HG02642 (cell line): ENCODE measurements around the gene PHLDA3.
"Not testable (repeated sequence)": the region's sequence is repeated elsewhere in the genome, so short reads cannot be mapped to it uniquely, and the experiment has no call there.

Experiments
- ATAC-seq: cut with Tn5 transposase; IDR thresholded peaks from one replicate; pipeline ENCODE4 v1.9.1; 2021; ENCODE audit warnings: mild to moderate bottlenecking; ENCODE audit not compliant: unreplicated experiment, poor library complexity

The PHLDA3 gene

DNA sequence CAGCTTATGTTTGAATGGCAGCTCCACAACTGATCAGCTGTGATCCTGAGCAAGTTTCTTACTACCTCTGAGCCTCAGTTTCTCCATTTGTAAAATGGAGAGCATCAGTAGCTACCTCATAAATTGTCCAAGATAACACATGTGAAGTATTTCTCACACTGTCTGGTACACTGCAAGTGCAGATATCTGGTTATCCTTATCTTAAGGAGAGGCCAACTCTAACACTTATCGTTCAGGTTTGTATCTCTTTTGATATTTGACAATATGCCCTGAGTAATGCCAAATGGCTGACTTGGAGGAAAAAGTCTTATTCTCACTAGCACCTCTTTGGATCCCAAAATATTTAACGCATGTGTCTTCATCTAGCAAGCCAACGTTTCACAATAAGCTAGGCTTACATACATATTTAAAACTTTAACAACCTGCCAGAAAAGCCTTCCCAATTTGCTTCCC lies 35.2 kb upstream of the PHLDA3 start:
- ATAC-seq: no peak

DNA sequence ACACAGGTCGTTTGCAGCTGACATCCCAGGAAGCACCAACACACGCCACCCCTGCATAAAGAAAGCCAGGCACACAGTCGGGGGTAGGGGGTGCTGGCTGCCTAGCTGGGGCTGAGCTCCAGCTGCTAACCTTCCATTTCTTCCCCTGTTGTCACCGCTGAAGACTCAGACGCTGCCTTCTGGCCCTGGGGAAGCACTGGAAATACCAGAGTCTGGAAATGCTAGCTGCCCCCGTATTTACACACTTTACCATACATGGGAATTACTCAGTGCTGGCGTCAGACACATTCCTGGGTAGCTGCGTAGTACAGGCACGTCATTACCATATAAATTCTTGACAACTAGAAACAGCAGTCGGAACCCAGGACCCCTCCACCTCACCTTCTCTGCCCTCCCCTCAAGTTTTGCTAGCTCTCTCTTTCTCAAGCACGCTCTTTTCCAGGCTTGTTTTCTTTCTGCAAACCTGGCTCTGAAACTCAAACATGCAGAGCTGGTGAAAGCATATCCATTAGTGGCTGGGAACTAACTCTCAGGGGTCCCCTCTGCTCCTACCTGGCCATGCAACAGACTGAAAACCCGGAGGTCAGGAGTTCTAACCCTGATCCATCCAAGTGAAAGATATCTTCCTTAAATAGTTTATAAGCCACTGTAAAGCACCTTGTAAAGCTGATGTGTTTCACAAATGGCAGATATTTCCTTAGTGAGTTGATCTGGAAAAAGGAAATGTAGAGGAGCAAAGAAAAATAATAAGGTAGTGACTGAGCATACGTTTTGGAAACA lies 34.6 kb upstream of the PHLDA3 start:
- ATAC-seq: no peak

DNA sequence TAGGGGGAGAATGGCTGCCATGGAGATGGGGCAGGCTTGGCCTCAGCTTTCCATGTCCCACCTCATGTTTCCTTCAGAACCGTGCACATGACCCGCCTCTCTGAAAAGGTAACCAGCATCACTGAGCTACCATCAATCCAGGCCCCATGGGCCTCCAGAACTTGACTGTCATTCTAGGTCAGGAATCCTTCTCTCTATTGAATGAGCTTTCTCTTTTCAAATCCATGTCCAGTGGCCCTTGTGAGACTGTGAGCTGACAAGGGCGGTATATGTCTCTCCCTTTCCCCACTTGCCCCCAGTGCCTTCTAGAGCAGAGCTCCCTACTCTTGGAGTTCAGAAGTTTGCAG lies 33.5 kb upstream of the PHLDA3 start:
- ATAC-seq: no peak

DNA sequence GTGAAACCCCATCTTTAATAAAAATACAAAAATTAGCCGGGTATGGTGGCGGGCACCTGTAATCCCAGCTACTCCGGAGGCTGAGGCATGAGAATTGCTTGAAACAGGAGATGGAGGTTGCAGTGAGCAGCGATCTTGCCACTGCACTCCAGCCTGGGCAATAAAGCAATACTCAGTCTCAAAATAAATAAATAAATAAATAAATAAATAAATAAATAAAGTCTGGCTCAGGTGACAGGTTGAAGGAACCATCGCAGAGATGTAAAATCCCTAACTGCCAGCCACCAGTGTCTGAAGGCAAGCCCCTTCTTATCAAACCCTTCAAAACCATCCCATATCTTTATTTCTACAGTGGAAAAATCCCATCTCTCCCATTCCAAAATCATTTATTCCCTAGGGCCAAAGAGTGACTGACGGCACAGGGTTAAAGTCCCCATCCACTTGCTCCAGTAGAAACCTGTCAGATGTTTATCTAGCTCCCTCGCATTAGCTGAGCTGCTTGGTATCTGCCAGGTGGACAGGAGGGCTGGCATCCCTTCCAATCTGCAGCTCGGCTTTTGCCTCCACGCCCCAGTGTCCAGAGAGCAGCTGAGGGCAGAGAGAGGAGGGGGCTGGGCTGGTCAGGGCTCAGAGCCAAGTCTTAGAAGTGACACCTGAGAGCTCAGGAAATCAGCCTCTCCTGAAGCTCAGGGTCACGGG lies 33.0 kb upstream of the PHLDA3 start:
- no peak for ATAC-seq

DNA sequence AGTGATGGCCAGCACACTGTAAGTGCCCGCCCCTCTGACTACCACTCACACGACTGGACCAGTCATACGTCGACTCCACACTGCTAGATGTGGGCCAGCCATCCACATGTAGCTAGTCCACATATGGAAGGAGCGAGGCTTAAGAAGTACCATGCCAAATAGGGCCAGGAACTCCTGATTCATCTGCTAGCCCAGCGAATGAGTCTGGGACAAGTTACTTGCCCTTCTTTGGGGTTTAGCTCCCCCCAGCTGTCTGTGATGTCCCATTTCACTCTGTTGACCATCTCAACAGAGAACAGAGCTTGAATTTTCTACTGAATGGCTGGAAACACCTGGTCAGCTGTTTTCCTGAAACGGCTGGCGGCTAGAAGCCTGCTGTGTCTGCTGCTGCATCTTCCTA lies 32.2 kb upstream of the PHLDA3 start:
- no peak for ATAC-seq

DNA sequence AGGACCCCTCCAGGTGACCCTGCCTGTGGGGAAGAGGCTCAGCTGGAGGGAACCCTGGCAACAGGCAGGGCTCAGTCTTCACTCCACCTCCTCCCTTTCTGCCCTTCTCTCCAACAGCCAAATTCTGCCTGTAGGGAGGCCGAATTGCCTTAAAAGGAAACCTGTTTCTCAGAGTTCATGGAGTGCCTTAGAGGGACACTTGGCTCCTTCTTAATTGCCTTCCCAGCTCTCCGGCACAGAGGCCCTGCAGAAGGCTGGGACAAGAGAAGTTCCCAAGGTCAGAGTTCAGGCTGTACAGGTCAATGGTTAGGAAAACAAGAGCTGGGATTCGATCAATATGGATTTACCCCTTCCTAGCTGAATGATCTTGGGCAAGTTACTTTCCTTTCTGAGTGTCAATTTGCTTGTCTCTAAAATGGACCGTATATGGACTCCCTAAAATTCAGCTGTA lies 31.7 kb upstream of the PHLDA3 start:
- ATAC-seq: no peak

DNA sequence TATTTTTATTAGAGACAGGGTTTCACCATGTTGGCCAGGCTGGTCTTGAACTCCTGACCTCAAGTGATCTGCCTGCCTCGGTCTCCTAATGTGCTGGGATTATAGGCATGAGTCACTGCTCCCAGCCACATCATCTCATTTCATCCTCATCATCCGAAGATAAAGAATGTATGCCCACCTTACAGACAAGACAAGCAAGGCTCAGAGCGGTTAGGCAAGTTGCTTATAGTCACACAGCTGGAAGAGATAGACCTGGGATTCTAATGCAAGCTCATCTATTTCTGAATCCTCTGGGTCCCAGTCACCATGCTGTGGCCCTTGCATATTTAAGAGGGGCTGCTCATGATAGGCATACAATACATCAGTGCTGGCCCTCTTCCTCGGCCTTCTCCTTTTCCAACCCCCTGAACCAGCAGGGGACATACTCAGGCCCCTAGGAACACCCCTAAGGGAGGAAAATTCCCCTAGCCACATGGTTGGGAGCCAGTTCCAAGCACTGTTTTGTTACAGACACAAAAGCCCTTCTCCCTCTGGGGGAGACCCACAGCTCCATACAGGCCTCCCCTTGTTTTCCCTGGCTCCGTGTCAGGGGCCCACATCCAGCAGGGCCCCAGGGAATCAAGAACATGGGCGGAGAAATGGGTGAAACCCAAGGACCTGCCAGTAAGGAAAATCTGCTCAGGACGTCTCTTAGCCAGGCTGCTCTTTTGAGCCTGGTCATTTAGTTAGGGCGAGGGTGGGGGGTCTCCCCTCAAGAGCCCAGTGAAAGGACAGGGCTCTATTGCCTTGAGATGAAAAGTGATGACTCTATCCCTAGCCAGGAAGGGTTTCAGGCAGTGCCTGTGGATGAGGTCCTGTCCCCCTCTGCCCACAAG lies 31.0 kb upstream of the PHLDA3 start:
- no peak for ATAC-seq

DNA sequence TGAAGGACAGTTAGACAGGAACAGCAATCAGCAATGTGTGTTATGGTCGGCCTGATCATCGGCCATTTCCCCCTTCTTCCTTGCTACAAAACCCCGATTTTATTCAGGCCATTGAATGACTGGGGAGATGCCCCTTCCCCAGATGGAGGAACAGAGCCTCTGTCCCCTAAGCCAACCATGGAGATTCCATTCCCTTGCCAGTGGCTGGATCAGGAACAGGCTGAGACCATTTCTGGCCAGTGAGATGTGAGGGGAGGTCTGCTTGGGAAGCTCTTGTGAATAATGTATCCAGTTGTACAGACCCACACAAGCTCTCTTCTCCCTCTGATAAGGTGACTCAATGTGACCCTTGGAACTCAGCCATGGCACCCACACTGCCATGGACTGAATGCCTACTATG lies 30.2 kb upstream of the PHLDA3 start:
- no peak for ATAC-seq

DNA sequence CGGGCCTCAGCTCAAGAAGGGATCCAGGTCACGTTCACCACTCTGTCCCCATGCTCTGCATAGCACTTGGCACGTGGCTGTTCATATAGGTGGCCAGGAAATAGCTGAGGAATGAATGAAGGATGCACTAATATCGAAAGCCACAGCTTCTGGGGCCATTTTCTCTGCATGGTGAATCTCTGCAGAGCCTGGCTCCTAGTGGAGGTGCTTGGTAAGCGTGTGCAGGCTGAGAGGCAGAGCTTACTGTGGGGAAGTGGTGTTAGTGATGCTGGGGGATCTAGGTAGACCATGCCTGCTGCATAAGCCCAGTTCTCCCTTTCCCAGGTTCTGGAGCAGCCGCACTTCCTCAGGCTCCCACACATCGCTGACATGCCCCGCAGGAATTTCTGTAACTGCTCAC lies 29.6 kb upstream of the PHLDA3 start:
- ATAC-seq: no peak

DNA sequence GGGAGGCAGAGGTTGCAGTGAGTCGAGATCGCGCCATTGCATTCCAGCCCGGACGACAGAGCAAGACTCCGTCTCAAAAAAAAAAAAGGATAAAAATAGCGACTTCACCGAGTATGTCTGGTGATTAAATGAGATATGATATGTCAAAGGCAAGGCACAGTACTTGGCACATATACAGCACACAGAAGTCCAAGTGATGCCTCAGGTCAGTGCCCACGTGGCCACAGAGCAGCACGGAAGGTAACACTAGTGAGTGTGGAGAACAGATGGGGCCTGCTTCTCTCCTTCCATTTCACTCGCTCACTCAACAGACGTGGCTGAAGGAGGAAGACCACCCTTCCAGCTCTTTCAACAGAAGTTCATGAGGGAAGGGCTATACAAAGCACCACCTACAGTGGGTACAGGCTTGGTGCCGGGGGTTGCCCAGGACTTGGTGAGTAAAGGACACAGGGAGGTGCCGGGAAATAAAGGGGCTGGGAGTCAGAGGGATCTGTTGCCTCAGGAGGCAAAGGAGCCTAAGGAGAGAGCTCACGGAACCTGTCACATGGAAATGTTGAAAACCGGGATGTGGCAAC lies 29.0 kb upstream of the PHLDA3 start:
- no peak for ATAC-seq

DNA sequence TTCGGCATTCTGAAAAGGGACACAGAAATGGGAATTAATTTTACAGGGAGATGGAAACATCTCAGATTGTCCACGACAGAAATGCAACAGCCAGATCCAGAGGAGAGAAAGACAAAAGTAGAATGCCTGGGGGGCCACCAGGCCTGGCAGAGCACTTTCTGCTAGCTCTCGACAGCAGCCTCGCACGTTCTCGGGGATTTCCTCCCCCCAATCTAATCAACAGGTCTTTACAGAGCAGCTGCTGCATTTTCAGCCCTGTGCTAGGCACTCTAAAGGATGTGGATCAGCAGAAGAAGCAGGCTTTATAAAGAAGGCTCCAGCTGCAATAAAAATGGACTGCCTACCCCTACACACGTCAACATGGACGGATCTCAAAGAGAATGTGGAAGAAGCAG lies 27.3 kb upstream of the PHLDA3 start:
- no peak for ATAC-seq

DNA sequence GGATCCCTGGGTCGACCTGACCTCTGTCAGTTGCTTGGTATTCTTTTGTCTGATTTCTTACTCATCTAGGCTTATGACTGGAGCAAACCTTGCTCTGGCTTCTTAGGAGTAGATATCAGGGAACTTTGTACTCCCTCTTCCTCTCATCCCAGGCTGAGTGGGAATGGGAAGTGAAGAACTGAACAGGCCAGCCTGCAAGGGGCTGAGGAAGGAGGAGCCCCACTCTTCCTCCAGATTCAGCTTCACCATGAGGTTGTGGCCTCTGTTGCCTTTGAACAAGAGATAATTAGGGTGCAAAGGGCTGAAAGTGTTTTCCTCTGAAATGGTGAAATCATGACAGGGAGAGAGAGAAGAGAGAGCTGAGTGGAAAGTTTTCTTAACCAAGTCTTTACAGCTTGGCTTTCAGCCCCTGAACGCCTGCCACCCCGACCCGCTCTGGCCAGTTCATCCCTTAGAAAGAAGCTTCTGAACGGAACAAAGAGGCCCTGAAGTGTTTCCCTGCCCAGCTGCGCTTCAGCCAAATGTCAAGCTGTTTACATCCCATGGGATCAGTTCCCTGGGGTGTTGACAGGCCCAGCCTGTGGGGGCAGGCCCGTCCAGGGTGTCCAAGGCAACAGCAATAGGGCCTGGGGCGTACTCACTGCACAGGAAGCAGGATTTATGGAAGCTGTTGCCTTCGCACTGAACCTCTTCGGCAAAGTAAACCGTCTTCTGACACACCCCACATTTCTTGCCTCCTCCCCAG lies 26.7 kb upstream of the PHLDA3 start:
- ATAC-seq: no peak

DNA sequence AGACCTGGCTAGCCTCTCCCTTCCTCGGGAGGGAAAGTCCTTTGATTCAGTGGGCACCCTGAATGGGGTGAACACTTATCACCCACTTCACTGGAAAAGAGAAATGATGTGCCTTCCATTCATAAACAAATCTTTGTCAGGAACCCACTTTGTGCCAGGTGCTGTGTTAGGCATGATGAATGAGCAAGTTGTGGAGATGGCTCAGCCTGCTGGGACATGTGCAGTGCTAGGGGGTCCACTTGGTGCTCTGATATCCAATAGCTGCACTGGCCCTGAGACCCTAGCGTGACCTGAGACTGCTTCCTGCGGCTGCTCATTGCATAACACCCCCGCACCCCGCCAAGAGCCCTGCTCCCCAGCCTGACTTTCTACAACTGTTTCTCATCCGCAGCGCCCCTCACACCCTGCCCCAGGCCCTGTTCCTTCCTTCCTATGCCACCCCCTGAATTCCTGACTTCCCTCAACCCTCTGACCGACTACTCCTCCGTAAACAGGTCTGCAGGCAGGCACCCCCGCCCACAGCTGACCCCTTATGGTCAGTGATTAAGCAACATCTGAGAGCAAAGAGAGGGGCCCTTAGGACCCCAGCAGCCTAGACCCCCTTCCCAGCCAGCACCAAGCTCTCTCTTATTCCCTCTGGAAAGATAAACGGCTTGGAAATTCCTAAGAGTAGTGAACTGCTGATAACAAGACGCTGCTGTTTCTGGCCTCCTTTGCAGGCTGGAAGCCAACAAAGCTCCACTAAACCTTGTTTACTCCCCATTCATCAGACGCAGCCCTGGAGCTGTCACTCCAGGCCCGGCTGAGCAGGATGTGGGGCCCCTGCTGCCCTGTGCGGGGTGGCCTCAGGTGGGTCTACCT lies 25.0 kb upstream of the PHLDA3 start:
- no peak for ATAC-seq

DNA sequence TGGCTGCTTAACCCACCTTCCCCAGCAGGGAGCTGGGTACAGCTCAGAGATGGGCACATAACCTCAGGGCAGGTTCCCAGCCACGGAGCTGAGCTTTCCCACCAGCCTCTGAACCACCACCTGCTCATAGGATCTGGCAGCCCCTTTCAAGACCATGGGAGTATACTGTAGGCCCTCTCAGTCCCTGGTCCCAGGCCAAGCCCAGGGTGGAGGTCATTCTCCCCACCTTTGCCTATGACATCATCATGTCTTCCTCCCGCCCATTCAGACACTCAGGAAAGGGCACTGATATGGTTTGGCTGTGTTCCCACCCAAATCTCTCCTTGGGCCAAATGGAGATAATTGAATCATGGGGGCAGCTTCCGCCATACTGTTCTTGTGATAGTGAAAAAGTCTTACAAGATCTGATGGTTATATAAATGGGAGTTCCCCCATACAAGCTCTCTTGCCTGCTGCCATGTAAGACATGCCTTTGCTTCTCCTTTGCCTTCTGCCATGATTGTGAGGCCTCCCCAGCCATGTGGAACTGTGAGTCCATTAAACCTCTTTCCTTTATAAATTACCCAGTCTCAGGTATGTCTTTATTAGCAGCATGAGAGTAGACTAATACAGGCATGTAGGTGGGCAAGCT lies 24.2 kb upstream of the PHLDA3 start:
- not testable (repeated sequence) for ATAC-seq

DNA sequence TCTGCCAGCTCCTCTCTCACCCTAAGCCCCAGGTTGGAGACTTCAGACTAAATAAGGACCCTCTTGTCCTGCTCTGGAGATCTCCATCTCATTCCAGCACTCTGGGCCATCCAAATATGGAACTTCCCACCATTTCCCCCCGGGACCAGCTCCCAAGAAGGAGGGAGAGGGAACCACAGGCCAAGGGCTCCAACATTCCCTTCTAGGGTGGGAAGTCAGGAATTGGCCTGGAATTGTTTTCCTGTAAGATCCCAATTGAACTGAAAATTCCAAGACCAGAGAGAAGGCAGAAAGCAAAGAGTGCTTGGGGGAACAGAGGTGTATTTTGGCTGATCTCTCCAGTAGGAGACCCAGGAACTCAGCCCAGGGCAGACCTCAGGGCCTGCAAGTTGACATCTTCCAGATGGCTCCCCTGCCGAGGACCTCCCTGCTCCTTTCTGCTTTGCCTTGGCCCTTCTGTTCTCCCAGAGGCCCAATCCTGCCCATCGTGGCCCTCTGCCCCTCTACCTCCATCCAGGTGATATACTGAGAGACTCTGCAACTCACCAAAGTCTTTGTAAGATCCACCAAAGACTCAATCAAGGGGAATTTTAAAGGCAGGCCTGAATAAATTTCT lies 23.0 kb upstream of the PHLDA3 start:
- no peak for ATAC-seq

DNA sequence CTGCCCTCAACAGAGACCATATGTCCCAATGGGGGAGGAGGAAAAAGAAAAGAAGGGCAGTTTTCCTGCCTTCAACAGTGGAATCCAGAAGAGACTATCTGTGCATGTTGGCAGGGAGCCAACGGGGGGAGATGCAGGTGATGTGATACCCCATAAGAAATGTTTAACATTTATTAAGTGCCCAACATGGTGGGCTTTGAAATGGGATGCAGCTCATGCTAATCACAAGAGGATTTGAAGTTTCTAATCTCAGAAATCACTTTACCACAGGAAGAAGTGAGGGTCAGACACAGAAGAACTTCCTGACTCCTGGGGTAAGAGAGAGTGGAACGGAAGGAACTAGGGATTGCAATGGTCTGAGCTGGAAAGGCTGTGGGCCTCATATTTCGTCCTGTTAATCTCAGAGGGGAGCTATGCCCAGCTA lies 21.7 kb upstream of the PHLDA3 start:
- no peak for ATAC-seq

DNA sequence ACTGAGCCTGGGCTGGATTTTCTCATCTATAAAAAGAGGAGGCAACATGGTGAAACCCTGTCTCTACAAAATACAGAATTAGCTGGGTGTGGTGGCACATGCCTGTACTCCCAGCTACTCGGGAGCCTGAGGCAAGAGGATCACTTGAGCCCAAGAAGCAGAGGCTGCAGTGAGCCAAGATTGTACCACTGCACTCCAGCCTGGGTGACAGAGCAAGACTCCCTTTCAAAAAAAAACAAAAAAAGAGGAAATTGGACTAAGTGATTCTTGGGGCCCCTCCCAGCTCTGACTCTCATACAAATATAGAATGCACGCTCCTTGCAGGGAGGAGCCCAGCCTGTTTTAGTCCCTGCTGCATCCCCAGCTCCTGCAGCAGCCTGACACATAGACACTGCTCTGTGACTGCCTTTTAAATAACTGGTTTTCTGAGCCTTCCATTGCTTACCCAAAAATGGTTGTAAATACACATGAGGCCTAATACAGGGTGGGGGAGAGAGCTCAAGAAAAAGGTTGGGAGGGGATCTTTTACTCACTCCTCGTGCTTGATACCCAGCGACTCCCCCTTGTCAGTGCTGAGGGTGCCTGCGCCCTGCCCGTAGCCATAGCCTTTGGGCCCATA lies 20.8 kb upstream of the PHLDA3 start:
- ATAC-seq: no peak
